Measurements from ENCODE around the gene ZNF672.
"Not testable (repeated sequence)": the region's sequence is repeated elsewhere in the genome, so short reads cannot be mapped to it uniquely, and the experiment has no call there.

Gene ZNF672

GRCh38 chr1:248886237-248886895 is 48.3 kb downstream of the ZNF672 start:
- DNase-seq (ENCODE audit: low read depth in 2 of 2) = no peak

- not testable (repeated sequence) for DNase-seq (ENCODE audit: low read depth in 2 of 2)
Observed at GRCh38 chr1:248889914-248890243, 51.9 kb downstream of the ZNF672 start.

GRCh38 chr1:248890549-248891498 is 52.8 kb downstream of the ZNF672 start:
- no peak for DNase-seq (ENCODE audit: low read depth in 2 of 2)

GRCh38 chr1:248891758-248892157 is 53.7 kb downstream of the ZNF672 start:
- no peak for DNase-seq (ENCODE audit: low read depth in 2 of 2)

GRCh38 chr1:248892590-248892989 is 54.6 kb downstream of the ZNF672 start:
- DNase-seq (ENCODE audit: low read depth in 2 of 2) = no peak

GRCh38 chr1:248894837-248895236 is 56.8 kb downstream of the ZNF672 start:
- no peak for DNase-seq (ENCODE audit: low read depth in 2 of 2)

GRCh38 chr1:248897412-248898337 is 59.7 kb downstream of the ZNF672 start:
- no peak for DNase-seq (ENCODE audit: low read depth in 2 of 2)

Measured in stimulated activated CD8-positive, alpha-beta memory T cell treated with anti-CD3 and anti-CD28 coated beads, Interleukin-7, amount 100 ng/mL, for 1 hour (primary cell).